CD4-positive, alpha-beta T cell treated with Interleukin-10 for 1 hour (primary cell): ENCODE measurements around the gene GJD4.
A peak's percentile ranks its signal among the peaks of the same experiment; 100 is the strongest.

Experiments
- DNase-seq: peaks from one replicate; pipeline ENCODE4 v3.0.0-alpha.2; 2020

The GJD4 gene

DNA sequence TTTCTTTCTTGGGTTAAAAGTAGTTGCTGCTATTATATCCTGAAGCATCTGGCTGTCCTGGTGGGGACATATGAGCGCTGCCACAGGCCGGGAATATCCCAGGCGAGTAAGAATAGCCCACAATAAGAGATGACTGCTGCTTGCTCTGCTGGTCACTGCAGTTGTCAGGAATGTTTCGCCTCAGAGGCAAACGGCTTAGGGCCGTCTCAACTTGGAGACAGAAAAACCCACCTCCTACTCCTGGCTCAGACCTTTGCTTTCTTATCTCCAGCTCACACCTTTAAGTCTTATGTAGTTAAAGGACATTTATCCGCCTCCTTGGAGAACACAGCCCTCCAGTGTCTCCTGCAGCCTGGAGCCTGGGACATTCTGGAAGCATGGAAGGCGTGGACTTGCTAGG, at the start of gene GJD4:
GJD4 (plus strand) TSS at position 151 of the 400 bp plus-strand sequence; CDS start at position 378, 227 bp downstream.
- no peak for DNase-seq

DNA sequence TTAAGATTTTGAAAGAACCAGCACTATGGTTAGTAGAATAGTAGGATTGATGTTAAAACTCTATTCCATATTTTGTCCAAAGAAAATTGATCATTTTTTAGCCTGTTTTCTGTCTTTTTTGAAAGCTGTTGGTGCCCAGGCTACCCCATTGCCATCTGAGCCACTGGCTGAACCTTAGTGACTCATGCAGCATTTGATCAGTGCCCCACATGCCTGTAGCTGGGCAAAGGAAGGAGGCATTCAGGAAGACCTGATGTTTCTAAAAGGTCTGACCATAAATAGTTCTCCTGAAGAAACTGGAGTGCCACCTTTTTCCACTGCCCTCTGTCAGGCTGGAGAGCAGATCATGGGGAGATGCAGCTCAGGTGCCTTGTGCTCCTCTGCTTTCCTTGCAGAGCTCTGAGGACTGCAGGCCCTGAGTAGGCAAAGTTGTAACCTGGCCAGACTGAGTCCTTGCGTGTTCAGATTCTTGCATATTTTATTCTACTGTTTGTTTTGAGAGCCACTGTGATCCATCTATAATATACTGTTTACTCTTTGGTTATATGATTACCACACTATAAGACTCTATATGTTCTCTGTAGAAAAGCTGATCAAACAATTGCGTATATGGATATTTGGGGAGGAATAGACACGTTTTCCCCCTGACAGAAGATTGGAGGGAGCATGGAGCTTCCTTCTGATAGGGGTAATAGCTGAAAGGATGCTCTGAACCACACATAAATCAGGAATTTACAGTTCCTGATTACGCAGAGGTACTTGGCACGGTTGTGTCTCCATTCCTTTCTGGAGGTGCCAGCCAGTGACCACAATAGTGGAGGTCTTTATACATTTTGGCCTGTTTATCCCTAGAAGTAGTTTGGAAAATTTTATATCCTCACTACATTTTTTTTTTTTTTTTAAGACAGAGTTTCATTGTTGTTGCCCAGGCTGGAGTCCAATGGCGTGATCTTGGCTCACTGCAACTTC, 48.9 kb upstream of the GJD4 start:
- DNase-seq = no peak

DNA sequence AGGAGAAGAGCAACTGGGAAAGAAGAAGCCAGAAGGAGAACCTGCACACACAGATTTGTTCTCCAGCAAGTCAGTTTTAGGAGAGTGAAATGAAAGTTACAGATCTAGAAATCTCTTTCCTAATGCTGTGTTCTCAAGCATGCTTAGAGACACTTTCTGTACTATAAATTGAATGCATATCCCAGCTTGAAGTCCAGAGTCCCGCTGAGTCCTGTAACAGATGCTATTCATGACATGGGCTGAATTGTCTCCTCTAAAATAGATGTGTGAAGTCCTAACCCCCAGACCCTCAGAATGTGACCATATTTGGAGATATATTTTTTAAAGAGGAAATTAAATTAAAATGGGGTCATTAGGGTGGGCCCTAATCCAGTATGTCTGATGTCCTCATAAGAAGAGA, 46.9 kb upstream of the GJD4 start:
- no peak for DNase-seq

GRCh38 chr10:35559416-35559815, 45.7 kb upstream of the GJD4 start:
- no peak for DNase-seq

DNA sequence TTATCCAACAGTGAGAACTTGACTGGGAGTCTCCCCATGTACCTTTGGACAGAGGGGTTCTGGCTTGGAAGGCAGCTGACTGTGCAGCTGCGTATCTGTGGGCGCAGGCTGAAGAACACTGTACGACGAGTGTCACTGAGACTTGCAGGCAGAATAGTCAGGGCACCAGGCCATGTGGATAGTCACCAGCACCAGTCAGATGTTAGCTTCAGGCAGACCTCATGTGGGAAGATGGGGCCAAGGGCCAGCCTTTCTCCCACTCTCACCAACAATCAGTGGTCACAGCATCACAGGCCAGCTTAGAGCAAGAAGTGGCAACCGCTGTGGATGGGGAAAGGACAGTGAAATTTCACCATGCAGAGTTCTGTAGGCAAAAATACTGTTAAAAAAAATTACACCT, 43.4 kb upstream of the GJD4 start:
- DNase-seq = no peak

- no peak for DNase-seq
Observed at GRCh38 chr10:35562427-35562826, 42.7 kb upstream of the GJD4 start.

DNA sequence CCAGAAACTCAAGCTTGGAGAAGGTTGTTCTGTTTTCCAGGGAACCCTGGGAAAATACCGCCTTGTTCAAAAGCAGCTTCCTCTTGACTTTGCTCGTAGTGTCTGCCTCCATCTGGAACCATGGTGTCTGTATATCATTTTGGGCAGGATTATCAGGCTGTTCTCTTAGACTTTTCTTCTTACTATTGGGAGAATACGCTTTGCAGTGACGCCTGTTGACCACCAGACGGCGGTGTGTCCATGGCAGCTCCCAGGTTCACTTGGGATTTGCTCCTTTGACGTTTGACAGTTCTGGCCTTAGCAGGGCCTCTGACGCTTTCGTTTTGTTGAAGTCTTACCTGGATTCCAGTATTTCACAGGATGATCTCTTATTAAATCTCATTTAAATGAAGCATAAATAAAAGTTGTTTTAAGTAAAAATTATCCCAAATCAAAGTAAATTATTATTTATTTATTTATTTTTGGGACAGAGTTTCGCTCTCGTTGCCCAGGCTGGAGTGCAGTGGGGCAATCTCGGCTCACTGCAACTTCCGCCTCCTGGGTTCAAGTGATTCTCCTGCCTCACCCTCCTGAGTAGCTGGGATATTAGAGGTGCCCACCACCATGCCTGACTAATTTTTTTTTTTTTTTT, 41.8 kb upstream of the GJD4 start:
- DNase-seq = peak; percentile 49

GRCh38 chr10:35564341-35564968, 40.7 kb upstream of the GJD4 start:
- no peak for DNase-seq

DNA sequence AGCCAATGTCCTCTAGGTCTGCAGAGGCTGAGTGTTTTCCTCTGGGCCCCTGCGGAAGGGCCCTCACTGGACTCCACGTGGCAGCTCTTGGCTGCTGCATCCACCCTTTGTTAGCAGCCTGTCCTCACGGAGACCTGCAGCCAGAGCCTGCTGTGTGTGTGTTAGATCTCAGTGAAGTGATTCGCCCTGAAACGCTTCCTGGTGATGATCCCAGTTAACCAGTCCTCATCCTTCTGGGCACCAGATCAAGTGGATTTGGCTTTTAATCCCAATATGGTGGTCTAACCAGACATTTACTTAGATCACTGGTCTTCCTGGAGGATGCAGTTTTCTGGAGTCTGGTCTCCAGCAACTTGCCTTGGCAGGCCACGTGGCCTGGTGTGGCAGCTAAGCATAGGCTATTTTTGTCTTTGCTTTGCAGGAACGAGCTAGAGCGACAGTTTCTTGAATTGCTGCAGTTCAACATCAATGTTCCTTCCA, 39.5 kb upstream of the GJD4 start:
- DNase-seq = no peak

DNA sequence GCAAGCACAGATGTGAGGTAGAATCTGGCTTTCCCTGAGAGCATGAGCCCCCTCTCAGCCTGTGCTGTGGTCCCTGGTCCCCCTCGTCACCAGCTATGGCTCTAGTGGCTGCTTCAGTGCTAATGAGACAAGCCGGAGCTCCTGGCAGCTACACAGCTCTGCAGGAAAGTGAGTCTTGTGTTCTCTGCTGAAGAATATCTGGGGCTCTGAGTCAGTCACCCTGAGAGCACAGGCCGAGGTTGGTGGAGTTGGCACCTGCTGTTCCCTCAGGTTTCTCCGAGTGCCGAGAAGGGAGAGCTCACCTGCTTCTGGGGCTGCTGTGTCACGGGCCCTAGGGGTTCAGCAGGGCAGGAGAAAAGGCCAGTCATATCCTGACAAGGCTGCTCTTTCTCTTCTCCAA, 37.2 kb upstream of the GJD4 start:
- no peak for DNase-seq

- DNase-seq = no peak
Observed at GRCh38 chr10:35568483-35569015, 36.6 kb upstream of the GJD4 start.

GRCh38 chr10:35569111-35569707, 35.9 kb upstream of the GJD4 start:
- DNase-seq = no peak

- DNase-seq = no peak
Observed at GRCh38 chr10:35569836-35570235, 35.3 kb upstream of the GJD4 start.

GRCh38 chr10:35570397-35570796, 34.7 kb upstream of the GJD4 start:
- DNase-seq = no peak

DNA sequence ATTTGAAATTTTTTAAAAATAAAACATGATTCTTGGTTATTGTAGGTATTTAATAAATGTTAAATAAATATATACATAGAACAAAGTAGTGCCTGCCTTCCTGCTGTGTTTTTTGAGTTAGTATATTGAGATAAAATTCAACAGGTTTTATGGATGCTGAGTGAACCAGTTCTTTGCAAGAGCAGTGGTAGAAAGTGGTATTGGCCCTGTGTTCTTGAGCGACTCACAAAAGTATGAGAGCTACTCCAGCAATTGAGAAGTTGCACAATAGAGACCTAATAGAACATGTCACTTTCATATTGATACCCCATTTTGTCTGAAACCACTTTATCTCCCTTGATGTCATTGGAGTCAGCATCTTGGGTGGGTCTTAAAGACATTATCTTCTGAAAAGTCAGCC, 32.6 kb upstream of the GJD4 start:
- DNase-seq = no peak

DNA sequence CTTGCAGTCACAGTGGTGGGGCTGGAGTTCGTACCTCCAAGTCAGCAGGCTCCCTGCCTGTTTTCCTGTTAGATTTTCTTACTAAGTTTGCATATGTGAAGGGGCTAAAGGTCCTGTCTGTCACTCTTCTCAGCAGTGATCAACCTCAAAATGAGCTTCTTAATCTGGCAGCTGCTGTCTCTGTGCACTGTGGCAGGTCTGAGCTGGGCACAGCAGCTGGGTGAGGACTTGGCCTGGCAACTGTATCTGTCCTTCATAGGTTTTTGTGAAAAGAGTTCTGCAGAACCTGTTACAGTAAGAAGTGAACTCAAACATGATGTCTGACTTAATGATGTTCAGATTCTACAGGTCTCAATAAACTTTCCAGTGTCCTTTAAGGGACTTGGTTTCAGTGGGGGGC, 31.3 kb upstream of the GJD4 start:
- DNase-seq = no peak

DNA sequence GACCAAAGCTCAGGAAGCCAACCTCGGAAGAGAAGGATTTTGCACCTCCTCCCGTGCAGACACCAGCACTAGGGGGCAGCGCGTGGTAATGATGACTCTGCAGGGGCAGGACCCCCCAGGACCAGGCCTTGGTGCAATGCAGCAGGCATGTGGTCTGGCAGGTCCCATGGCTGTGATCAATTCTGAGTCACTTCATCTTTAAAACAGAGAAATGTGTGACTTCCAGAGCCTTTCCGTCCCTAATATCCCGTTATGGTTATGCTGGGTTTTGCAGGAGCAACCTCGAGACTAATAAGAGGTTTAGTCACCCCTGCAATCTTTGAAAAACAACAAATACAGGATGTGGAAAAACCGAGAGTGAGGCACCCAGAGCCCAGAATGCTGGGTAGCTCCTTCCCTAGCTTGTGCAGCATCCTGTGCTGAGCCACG, 30.2 kb upstream of the GJD4 start:
- DNase-seq = no peak

DNA sequence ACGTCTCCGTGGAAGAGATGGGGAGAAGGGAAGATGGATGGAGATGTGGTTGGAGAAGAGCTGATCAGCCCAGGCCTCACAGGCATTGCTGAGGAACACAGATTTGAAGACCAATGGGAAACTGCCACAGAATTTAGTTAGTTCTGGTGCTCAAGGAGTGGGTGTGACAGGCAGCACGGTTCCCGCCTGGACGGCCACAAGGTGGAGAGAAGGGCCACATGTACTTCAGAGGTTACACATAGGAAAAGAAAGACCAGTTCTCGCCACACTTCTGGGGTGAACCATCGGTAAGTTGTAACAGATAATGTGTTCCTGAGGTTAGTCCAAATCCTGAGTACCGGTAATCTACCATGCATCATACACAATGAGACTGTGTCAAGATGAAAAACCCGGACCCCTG, 29.5 kb upstream of the GJD4 start:
- no peak for DNase-seq

- no peak for DNase-seq
Observed at GRCh38 chr10:35576730-35577129, 28.4 kb upstream of the GJD4 start.

DNA sequence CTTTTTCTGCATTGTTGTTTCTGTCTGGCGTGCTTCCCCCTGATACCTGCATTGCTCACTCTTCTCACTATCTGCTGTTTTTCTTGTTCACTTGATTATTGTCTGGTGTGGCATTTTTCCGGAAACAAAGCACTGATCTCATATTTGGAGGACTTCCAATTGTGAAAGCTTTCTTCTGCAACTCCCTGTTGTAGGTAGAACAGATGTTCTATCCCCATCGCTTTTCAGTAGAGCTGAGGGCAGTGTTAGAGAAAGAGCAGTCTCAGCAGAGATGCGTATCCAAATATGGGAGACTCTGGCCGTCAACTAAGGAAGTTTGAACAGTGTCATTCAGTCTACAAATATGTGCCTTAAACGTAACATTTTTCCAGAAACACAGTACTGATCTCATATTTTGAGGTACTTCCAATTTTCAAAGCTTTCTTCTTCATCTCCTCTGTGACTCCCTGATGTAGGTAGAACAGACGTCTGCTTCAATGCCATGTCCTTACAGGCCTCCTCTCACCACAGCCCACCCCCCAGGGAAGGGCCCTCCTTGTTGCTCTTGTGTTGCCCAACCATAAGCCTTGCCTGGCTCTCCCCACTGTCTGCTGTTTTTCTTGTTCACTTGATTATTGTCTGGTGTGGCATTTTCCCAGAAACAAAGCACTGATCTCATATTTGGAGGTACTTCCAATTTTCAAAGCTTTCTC, 27.1 kb upstream of the GJD4 start:
- DNase-seq = no peak

DNA sequence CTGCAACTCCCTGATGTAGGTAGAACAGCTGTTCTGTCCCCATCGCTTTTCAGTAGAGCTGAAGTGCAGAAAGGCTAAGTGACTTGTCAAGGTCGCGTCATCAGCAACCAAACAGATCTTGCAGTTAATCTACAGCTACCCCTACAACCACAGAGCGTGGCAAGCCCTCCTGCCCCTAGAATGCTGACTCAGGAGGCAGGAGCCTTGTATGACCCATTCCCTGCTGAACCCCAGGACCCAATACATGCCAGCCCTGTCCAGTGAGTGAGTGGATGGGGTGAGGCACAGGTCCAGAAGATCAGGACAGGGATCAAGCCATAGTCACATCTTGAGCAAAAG, 26.6 kb upstream of the GJD4 start:
- no peak for DNase-seq

- DNase-seq = no peak
Observed at GRCh38 chr10:35579116-35579515, 26.0 kb upstream of the GJD4 start.
